Measurements from ENCODE around the gene EXD3. TPM values are rescaled to one million over a fixed set of nuclear protein-coding genes. Genes with fewer than 3 reads are reported as not detected.

The EXD3 gene
- total and polyA plus RNA-seq, 9 of the 15 experiments (the other 6 are each of a cell fraction or from before 2014, with no cell fraction given): 0.29 to 12.5 (median 3.9) TPM

- TF ChIP-seq, protein P1, sequence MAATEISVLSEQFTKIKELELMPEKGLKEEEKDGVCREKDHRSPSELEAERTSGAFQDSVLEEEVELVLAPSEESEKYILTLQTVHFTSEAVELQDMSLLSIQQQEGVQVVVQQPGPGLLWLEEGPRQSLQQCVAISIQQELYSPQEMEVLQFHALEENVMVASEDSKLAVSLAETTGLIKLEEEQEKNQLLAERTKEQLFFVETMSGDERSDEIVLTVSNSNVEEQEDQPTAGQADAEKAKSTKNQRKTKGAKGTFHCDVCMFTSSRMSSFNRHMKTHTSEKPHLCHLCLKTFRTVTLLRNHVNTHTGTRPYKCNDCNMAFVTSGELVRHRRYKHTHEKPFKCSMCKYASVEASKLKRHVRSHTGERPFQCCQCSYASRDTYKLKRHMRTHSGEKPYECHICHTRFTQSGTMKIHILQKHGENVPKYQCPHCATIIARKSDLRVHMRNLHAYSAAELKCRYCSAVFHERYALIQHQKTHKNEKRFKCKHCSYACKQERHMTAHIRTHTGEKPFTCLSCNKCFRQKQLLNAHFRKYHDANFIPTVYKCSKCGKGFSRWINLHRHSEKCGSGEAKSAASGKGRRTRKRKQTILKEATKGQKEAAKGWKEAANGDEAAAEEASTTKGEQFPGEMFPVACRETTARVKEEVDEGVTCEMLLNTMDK (IDR thresholded peaks at IDR 0.05; ENCODE audit: borderline replicate concordance, insufficient read depth, low read depth, low read length, poor library complexity, severe bottlenecking): no peak
- no peak for TF ChIP-seq MITF (IDR thresholded peaks at IDR 0.05)
- no peak for TF ChIP-seq DDX20 (tag; IDR thresholded peaks at IDR 0.05; ENCODE audit: low read depth)
Observed at GRCh38 chr9:137461316-137461662, 38.3 kb upstream of the EXD3 start (continued).

DNA sequence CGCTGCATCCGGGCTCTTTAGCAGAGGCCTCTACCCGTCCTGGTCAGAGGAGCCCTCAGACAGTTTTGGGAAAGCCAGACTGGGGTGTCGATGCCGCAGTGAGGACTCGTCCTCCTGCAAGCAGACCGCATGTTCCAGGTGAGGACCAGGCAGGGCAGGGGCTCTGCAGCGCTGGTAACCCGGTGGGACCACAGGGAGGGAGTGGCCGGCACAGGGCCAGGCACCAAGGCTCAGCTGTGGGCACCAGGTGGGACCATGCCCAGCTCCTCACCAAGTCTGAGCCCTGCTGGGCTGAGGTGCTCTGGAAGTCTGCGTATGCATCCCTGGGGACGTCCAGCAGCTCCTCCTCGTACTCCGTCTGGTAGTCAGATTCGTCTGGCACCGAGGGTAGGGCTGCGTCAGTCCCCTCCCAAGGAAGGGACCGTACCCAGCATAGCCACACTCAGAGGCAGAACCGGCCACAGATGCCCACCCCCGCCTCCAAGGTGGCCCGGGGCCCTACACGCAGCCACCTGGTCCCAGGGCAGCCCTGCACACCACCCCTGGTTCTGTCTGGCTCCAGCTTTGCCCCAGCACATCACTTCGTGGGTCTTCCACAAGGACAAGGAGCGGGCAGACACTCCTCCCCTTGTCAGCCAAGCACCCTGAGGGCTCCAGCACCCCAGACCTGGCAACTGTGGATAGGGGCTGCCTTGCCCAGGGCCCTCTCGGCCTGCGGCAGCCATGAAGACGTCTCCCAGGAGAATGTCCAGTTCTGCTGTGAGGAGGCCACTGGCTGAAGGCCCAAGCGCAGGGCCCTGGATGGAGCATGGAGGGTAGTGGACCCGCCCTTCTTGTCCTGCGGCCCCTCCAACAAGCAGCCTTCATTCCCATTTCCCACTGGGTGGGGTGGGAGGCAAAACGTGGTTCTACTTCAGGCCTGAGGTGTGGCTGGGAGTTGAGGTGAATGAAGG lies 37.7 kb upstream of the EXD3 start:
- Histone ChIP-seq H4K20me1 (replicated peaks; ENCODE audit: control insufficient read depth, insufficient read depth, low read length) (no peaks in the 10 kb centered on the region), H3K9me1 (ENCODE audit: control insufficient read depth, insufficient read depth, low read length) (no peaks in the 10 kb centered on the region), H3K79me2 (ENCODE audit: control insufficient read depth, insufficient read depth, low read length) (peaks cover 12% of the 10 kb centered on the region), H2AFZ (ENCODE audit: low read depth, low read length) (peak overlapping the region; percentile 46; the same call in 1 of the 2 replicates), H3K4me3 (no peak overlapping the region), H3K36me3 (ENCODE audit: control insufficient read depth, insufficient read depth, low read length) (peaks cover 24% of the 10 kb centered on the region; the same call in 1 of the 3 replicates), H3K4me2 (ENCODE audit: insufficient read depth, low read length) (no peak overlapping the region), H3K4me1 (replicated peaks in 1 of 2; ENCODE audit: control insufficient read depth in 2 of 2, insufficient read depth in 2 of 2, low read length in 2 of 2) (peaks cover 17 to 98% of the 10 kb centered on the region in 2 experiments), H3K27me3 (ENCODE audit: control insufficient read depth in 2 of 2, insufficient read depth in 2 of 2, low read length in 2 of 2) (no peaks in the 10 kb centered on the region), H3K27ac (ENCODE audit: extremely low read depth, low read depth, low read length) (peak overlapping the region; percentile 87; the same call in 2 of the 3 replicates), H3K9me3 (replicated peaks; ENCODE audit: control insufficient read depth, insufficient read depth, low read depth, low read length) (no peaks in the 10 kb centered on the region), H3K9ac (ENCODE audit: insufficient read depth in 1 of 2, low read depth in 2 of 2, low read length in 2 of 2) (peak overlapping the region; percentile 1 to 97; a peak in 2 of 4 replicates)
- no TSS peak for BruUV-seq (replicated peaks)
- DNase-seq (ENCODE audit: extremely low read depth in 1 of 4, low spot score in 3 of 4) (no peak), FAIRE-seq (no peak), ATAC-seq (no peak)
- in situ Hi-C loops (cut with MboI): no loop called here
- WGBS (ENCODE audit: insufficient coverage, low coverage, missing lambda C conversion rate): 82% methylated on average over 24 of the region's 31 CpGs
- intact Hi-C loops (cut with micrococcal nuclease): loop anchor here (2.0 kb wide), 1 partner anchor 32 kb away; no protein-coding TSS in a partner anchor
- POLR2A ChIA-PET: interaction anchor here (0.7 kb wide), 1 partner anchor 8 kb away, joined by 3 read pairs; no protein-coding TSS in a partner anchor
- CTCF ChIA-PET (ENCODE audit: low intra/inter-chr PET ratio): no interaction called here
- TF ChIP-seq MAX (CRISPR knock-in tag; IDR thresholded peaks at IDR 0.05) (no peak), CCNT2 (IDR thresholded peaks at IDR 0.05; ENCODE audit: borderline replicate concordance, extremely low read depth, insufficient read length, low read depth, low read length) (no peak), TSC22D4 (tag; IDR thresholded peaks at IDR 0.05) (no peak), HMG20B (CRISPR knock-in tag; IDR thresholded peaks at IDR 0.05) (no peak), MTA1 (IDR thresholded peaks at IDR 0.05; ENCODE audit: borderline replicate concordance) (no peak), MTF1 (CRISPR knock-in tag; IDR thresholded peaks at IDR 0.05; ENCODE audit: borderline replicate concordance) (no peak)
- TF ChIP-seq, protein P2, sequence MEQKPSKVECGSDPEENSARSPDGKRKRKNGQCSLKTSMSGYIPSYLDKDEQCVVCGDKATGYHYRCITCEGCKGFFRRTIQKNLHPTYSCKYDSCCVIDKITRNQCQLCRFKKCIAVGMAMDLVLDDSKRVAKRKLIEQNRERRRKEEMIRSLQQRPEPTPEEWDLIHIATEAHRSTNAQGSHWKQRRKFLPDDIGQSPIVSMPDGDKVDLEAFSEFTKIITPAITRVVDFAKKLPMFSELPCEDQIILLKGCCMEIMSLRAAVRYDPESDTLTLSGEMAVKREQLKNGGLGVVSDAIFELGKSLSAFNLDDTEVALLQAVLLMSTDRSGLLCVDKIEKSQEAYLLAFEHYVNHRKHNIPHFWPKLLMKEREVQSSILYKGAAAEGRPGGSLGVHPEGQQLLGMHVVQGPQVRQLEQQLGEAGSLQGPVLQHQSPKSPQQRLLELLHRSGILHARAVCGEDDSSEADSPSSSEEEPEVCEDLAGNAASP (IDR thresholded peaks at IDR 0.05): no peak
